GM23338 (cell line): ENCODE data around the gene ALB. TPM values are rescaled to one million over a fixed set of nuclear protein-coding genes. Genes with fewer than 3 reads are reported as not detected.

Source experiments
- ATAC-seq: fragments of 200-7000 bp; cut with Tn5 transposase; 3 replicates; pipeline ENCODE4 v1.9.1; 2020
- DNase-seq: peaks from one replicate; pipeline ENCODE4 v3.0.0-alpha.2; 2015; ENCODE audit warnings: low spot score
- H2AFZ ChIP-seq: fragments of 200-600 bp; sonication (generic); 2 replicates; pipeline ENCODE4 v1.8.0; 2016; ENCODE audit warnings: antibody characterized with exemption, mild to moderate bottlenecking, moderate library complexity
- H3F3A ChIP-seq: fragments of 200-600 bp; sonication (generic); replicated peaks from 2 replicates; pipeline ENCODE4 v1.8.0; 2017; ENCODE audit warnings: antibody characterized with exemption, mixed run types, low read depth
- H3K27ac ChIP-seq: fragments of 200-600 bp; sonication (generic); 2 replicates; pipeline ENCODE4 v1.6.1; 2016; ENCODE audit warnings: low read depth
- H3K27me3 ChIP-seq: fragments of 200-600 bp; sonication (generic); 2 replicates; pipeline ENCODE4 v1.8.0; 2016; ENCODE audit warnings: mild to moderate bottlenecking, mixed run types, moderate library complexity; ENCODE audit not compliant: insufficient read depth
- H3K36me3 ChIP-seq: fragments of 200-600 bp; sonication (generic); 2 replicates; pipeline ENCODE4 v1.8.0; 2016; ENCODE audit warnings: mild to moderate bottlenecking; ENCODE audit not compliant: insufficient read depth
- H3K4me1 ChIP-seq: fragments of 200-600 bp; sonication (generic); 2 replicates; pipeline ENCODE4 v1.8.0; 2016; ENCODE audit warnings: mild to moderate bottlenecking, moderate library complexity; ENCODE audit not compliant: insufficient read depth
- H3K4me2 ChIP-seq: fragments of 200-600 bp; sonication (generic); 2 replicates; pipeline ENCODE4 v1.7.1; 2017; ENCODE audit warnings: mixed run types
- H3K4me3 ChIP-seq: fragments of 200-600 bp; sonication (generic); 2 replicates; pipeline ENCODE4 v1.6.1; 2016; ENCODE audit warnings: mixed run types
- H3K79me2 ChIP-seq: fragments of 200-600 bp; sonication (generic); replicated peaks from 2 replicates; pipeline ENCODE4 v1.8.0; 2017; ENCODE audit warnings: mild to moderate bottlenecking; ENCODE audit not compliant: insufficient read depth
- H3K9me2 ChIP-seq: fragments of 200-600 bp; sonication (generic); 2 replicates; pipeline ENCODE4 v1.8.0; 2017; ENCODE audit not compliant: insufficient read depth
- H4K20me1 ChIP-seq: fragments of 200-600 bp; sonication (generic); replicated peaks from 2 replicates; pipeline ENCODE4 v1.8.0; 2017; ENCODE audit warnings: mild to moderate bottlenecking; ENCODE audit not compliant: insufficient read depth
- H3K27ac Mint-ChIP-seq: 2 replicates; pipeline ENCODE4 v1.8.0; 2020; ENCODE audit warnings: inconsistent platforms, mild to moderate bottlenecking, moderate library complexity, mixed read lengths
- H3K27me3 Mint-ChIP-seq: 3 replicates; pipeline ENCODE4 v1.8.0; 2022; ENCODE audit warnings: low read depth, mild to moderate bottlenecking, moderate library complexity, mixed read lengths, inconsistent platforms; ENCODE audit not compliant: insufficient read depth, poor library complexity
- H3K36me3 Mint-ChIP-seq: 3 replicates; pipeline ENCODE4 v1.8.0; 2021; ENCODE audit warnings: low read depth, mild to moderate bottlenecking, inconsistent platforms, moderate library complexity, mixed read lengths
- H3K4me1 Mint-ChIP-seq: 3 replicates; pipeline ENCODE4 v1.8.0; 2020; ENCODE audit warnings: mild to moderate bottlenecking, inconsistent platforms, mixed read lengths
- H3K4me3 Mint-ChIP-seq: 3 replicates; pipeline ENCODE4 v1.8.0; 2021; ENCODE audit warnings: moderate library complexity, mild to moderate bottlenecking, inconsistent platforms, mixed read lengths
- H3K9me3 Mint-ChIP-seq: 3 replicates; pipeline ENCODE4 v1.8.0; 2020; ENCODE audit warnings: moderate library complexity, mild to moderate bottlenecking, inconsistent platforms, mixed read lengths
- POLR2AphosphoS5 ChIP-seq: IDR thresholded peaks from 2 replicates; pipeline ENCODE4 v1.6.1; 2016; ENCODE audit warnings: antibody characterized with exemption, low read depth
- ZNF331 ChIP-seq: fragments of 250-450 bp; sonication (Bioruptor Pico); IDR thresholded peaks from 2 replicates; pipeline ENCODE4 v1.5.0; 2020; ENCODE audit warnings: low read depth, mild to moderate bottlenecking, moderate library complexity
- polyA plus RNA-seq: library from polyadenylated mRNA; unstranded; fragments of >200 nt; fragmentation: Nextera tagmentation; extraction: Ambion mirVana; gene quantifications from 2 replicates; pipeline ENCODE4 v1.2.1, GENCODE V29; 2016
- total RNA-seq: library from RNA; depleted of rRNA; stranded (reverse); fragments of >200 nt; shearing (Covaris generic); gene quantifications from 2 replicates; pipeline ENCODE4 v1.2.3, GENCODE V29; 2014
- TF ChIP-seq, protein P1 (sequence below): fragments of 250-450 bp; sonication (Bioruptor Pico); IDR thresholded peaks from 2 replicates; pipeline ENCODE4 v1.5.0; 2020; ENCODE audit warnings: mild to moderate bottlenecking, moderate library complexity
- TF ChIP-seq, protein P2 (sequence below): IDR thresholded peaks from one replicate; pipeline ENCODE4 v1.6.1; 2018; ENCODE audit warnings: antibody characterized with exemption; ENCODE audit not compliant: unreplicated experiment
- TF ChIP-seq, protein P3 (sequence below), 2 experiments: fragments of 200-600 bp in 1 of 2; sonication (generic) in 1 of 2; conservative IDR thresholded peaks; 2 replicates each; pipeline versions ENCODE4 v1.5.1 to v1.6.1; 2016 to 2017; ENCODE audit warnings: antibody characterized with exemption in 2 of 2, low read depth in 2 of 2, mild to moderate bottlenecking in 2 of 2, moderate library complexity in 1 of 2

ALB gene
- total and polyA plus RNA-seq, 2 experiments from 2014 or later = not detected

DNA sequence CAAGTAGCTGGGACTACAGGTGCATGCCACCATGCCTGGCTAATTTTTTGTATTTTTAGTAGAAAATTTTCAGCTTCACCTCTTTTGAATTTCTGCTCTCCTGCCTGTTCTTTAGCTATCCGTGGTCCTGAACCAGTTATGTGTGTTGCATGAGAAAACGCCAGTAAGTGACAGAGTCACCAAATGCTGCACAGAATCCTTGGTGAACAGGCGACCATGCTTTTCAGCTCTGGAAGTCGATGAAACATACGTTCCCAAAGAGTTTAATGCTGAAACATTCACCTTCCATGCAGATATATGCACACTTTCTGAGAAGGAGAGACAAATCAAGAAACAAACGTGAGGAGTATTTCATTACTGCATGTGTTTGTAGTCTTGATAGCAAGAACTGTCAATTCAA lies 13.9 kb downstream of the ALB start:
- no peak for ATAC-seq
- Histone ChIP-seq H3K27ac (no peak overlapping the region), H3K36me3 (no peaks in the 10 kb centered on the region), H3F3A (no peaks in the 10 kb centered on the region), H3K9me2 (no peaks in the 10 kb centered on the region), H3K27me3 (no peaks in the 10 kb centered on the region), H2AFZ (no peak overlapping the region), H3K4me2 (no peak overlapping the region), H4K20me1 (no peaks in the 10 kb centered on the region), H3K4me1 (no peaks in the 10 kb centered on the region), H3K79me2 (no peaks in the 10 kb centered on the region), H3K4me3 (no peak overlapping the region)
- Mint-ChIP-seq H3K27me3 (no peaks in the 10 kb centered on the region), H3K27ac (no peak overlapping the region), H3K4me3 (no peak overlapping the region), H3K36me3 (no peaks in the 10 kb centered on the region), H3K9me3 (no peaks in the 10 kb centered on the region), H3K4me1 (peaks cover 10% of the 10 kb centered on the region; the same call in 2 of the 3 replicates)
- DNase-seq = peak; percentile 29
- TF ChIP-seq, protein P1, sequence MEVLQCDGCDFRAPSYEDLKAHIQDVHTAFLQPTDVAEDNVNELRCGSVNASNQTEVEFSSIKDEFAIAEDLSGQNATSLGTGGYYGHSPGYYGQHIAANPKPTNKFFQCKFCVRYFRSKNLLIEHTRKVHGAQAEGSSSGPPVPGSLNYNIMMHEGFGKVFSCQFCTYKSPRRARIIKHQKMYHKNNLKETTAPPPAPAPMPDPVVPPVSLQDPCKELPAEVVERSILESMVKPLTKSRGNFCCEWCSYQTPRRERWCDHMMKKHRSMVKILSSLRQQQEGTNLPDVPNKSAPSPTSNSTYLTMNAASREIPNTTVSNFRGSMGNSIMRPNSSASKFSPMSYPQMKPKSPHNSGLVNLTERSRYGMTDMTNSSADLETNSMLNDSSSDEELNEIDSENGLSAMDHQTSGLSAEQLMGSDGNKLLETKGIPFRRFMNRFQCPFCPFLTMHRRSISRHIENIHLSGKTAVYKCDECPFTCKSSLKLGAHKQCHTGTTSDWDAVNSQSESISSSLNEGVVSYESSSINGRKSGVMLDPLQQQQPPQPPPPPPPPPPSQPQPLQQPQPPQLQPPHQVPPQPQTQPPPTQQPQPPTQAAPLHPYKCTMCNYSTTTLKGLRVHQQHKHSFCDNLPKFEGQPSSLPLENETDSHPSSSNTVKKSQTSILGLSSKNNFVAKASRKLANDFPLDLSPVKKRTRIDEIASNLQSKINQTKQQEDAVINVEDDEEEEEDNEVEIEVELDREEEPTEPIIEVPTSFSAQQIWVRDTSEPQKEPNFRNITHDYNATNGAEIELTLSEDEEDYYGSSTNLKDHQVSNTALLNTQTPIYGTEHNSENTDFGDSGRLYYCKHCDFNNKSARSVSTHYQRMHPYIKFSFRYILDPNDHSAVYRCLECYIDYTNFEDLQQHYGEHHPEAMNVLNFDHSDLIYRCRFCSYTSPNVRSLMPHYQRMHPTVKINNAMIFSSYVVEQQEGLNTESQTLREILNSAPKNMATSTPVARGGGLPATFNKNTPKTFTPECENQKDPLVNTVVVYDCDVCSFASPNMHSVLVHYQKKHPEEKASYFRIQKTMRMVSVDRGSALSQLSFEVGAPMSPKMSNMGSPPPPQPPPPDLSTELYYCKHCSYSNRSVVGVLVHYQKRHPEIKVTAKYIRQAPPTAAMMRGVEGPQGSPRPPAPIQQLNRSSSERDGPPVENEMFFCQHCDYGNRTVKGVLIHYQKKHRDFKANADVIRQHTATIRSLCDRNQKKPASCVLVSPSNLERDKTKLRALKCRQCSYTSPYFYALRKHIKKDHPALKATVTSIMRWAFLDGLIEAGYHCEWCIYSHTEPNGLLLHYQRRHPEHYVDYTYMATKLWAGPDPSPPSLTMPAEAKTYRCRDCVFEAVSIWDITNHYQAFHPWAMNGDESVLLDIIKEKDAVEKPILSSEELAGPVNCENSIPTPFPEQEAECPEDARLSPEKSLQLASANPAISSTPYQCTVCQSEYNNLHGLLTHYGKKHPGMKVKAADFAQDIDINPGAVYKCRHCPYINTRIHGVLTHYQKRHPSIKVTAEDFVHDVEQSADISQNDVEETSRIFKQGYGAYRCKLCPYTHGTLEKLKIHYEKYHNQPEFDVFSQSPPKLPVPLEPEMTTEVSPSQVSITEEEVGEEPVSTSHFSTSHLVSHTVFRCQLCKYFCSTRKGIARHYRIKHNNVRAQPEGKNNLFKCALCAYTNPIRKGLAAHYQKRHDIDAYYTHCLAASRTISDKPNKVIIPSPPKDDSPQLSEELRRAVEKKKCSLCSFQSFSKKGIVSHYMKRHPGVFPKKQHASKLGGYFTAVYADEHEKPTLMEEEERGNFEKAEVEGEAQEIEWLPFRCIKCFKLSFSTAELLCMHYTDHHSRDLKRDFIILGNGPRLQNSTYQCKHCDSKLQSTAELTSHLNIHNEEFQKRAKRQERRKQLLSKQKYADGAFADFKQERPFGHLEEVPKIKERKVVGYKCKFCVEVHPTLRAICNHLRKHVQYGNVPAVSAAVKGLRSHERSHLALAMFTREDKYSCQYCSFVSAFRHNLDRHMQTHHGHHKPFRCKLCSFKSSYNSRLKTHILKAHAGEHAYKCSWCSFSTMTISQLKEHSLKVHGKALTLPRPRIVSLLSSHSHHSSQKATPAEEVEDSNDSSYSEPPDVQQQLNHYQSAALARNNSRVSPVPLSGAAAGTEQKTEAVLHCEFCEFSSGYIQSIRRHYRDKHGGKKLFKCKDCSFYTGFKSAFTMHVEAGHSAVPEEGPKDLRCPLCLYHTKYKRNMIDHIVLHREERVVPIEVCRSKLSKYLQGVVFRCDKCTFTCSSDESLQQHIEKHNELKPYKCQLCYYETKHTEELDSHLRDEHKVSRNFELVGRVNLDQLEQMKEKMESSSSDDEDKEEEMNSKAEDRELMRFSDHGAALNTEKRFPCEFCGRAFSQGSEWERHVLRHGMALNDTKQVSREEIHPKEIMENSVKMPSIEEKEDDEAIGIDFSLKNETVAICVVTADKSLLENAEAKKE (CRISPR knock-in tag) = no peak
- TF ChIP-seq, protein P2, sequence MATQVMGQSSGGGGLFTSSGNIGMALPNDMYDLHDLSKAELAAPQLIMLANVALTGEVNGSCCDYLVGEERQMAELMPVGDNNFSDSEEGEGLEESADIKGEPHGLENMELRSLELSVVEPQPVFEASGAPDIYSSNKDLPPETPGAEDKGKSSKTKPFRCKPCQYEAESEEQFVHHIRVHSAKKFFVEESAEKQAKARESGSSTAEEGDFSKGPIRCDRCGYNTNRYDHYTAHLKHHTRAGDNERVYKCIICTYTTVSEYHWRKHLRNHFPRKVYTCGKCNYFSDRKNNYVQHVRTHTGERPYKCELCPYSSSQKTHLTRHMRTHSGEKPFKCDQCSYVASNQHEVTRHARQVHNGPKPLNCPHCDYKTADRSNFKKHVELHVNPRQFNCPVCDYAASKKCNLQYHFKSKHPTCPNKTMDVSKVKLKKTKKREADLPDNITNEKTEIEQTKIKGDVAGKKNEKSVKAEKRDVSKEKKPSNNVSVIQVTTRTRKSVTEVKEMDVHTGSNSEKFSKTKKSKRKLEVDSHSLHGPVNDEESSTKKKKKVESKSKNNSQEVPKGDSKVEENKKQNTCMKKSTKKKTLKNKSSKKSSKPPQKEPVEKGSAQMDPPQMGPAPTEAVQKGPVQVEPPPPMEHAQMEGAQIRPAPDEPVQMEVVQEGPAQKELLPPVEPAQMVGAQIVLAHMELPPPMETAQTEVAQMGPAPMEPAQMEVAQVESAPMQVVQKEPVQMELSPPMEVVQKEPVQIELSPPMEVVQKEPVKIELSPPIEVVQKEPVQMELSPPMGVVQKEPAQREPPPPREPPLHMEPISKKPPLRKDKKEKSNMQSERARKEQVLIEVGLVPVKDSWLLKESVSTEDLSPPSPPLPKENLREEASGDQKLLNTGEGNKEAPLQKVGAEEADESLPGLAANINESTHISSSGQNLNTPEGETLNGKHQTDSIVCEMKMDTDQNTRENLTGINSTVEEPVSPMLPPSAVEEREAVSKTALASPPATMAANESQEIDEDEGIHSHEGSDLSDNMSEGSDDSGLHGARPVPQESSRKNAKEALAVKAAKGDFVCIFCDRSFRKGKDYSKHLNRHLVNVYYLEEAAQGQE = peak; percentile 72
- TF ChIP-seq, protein P3, sequence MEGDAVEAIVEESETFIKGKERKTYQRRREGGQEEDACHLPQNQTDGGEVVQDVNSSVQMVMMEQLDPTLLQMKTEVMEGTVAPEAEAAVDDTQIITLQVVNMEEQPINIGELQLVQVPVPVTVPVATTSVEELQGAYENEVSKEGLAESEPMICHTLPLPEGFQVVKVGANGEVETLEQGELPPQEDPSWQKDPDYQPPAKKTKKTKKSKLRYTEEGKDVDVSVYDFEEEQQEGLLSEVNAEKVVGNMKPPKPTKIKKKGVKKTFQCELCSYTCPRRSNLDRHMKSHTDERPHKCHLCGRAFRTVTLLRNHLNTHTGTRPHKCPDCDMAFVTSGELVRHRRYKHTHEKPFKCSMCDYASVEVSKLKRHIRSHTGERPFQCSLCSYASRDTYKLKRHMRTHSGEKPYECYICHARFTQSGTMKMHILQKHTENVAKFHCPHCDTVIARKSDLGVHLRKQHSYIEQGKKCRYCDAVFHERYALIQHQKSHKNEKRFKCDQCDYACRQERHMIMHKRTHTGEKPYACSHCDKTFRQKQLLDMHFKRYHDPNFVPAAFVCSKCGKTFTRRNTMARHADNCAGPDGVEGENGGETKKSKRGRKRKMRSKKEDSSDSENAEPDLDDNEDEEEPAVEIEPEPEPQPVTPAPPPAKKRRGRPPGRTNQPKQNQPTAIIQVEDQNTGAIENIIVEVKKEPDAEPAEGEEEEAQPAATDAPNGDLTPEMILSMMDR (conservative IDR thresholded peaks at IDR 0.05; ENCODE audit: low read depth in 2 of 2) = no peak
- TF ChIP-seq ZNF331 (CRISPR knock-in tag) (no peak), POLR2AphosphoS5 (no peak)
